Measurements from ENCODE around the gene PRKN. TPM values are rescaled to one million over a fixed set of nuclear protein-coding genes. Genes with fewer than 3 reads are reported as not detected.

Gene PRKN
- total RNA-seq, 1 donor from 2014 or later: 1.2 TPM

GRCh38 chr6:162230147-162230752 lies 497.3 kb downstream of the PRKN start:
- no peaks in the 10 kb centered on the region for H3K36me3 ChIP-seq (ENCODE audit: control insufficient read depth, insufficient read depth, low read length)
- no peak overlapping the region for H3K4me3 ChIP-seq (ENCODE audit: low read depth, low read length)
- no peaks in the 10 kb centered on the region for H3K27me3 ChIP-seq (ENCODE audit: control insufficient read depth, insufficient read depth, low read length)
- DNase-seq (ENCODE audit: low read depth): no peak
- TF ChIP-seq, protein P1, sequence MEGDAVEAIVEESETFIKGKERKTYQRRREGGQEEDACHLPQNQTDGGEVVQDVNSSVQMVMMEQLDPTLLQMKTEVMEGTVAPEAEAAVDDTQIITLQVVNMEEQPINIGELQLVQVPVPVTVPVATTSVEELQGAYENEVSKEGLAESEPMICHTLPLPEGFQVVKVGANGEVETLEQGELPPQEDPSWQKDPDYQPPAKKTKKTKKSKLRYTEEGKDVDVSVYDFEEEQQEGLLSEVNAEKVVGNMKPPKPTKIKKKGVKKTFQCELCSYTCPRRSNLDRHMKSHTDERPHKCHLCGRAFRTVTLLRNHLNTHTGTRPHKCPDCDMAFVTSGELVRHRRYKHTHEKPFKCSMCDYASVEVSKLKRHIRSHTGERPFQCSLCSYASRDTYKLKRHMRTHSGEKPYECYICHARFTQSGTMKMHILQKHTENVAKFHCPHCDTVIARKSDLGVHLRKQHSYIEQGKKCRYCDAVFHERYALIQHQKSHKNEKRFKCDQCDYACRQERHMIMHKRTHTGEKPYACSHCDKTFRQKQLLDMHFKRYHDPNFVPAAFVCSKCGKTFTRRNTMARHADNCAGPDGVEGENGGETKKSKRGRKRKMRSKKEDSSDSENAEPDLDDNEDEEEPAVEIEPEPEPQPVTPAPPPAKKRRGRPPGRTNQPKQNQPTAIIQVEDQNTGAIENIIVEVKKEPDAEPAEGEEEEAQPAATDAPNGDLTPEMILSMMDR (IDR thresholded peaks at IDR 0.05; ENCODE audit: insufficient read depth, low read length, poor library complexity, severe bottlenecking): no peak

DNA sequence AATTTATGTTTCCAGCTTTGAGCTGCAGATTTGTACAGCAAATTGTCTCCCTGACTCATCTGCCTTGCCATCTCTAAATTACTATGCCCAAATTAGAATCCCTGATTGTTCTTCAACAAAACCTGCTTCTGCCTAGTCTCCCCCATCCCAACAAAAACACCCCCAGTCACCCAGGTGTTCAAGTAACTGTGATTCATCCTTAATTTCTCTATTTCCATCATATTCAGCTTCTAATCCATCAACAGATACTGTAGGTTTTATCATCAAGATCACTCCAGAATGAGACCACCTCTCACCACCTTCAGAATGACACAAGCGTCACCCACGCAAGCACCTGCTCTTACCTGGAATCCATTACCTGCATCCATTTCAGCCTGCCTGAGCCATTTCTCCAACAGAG lies 498.5 kb downstream of the PRKN start:
- Histone ChIP-seq H3K27me3 (ENCODE audit: control insufficient read depth, insufficient read depth, low read length) (no peaks in the 10 kb centered on the region), H3K4me3 (ENCODE audit: low read depth, low read length) (no peak overlapping the region), H3K36me3 (ENCODE audit: control insufficient read depth, insufficient read depth, low read length) (no peaks in the 10 kb centered on the region)
- TF ChIP-seq, protein P1 (IDR thresholded peaks at IDR 0.05; ENCODE audit: insufficient read depth, low read length, poor library complexity, severe bottlenecking): no peak
- no peak for DNase-seq (ENCODE audit: low read depth)

- TF ChIP-seq, protein P1 (IDR thresholded peaks at IDR 0.05; ENCODE audit: insufficient read depth, low read length, poor library complexity, severe bottlenecking): no peak
- no peaks in the 10 kb centered on the region for H3K27me3 ChIP-seq (ENCODE audit: control insufficient read depth, insufficient read depth, low read length)
- DNase-seq (ENCODE audit: low read depth): no peak
- H3K36me3 ChIP-seq (ENCODE audit: control insufficient read depth, insufficient read depth, low read length): no peaks in the 10 kb centered on the region
- H3K4me3 ChIP-seq (ENCODE audit: low read depth, low read length): no peak overlapping the region
Measured at GRCh38 chr6:162226803-162227202, 500.8 kb downstream of the PRKN start.

GRCh38 chr6:162222521-162222920 lies 505.0 kb downstream of the PRKN start:
- TF ChIP-seq, protein P1 (IDR thresholded peaks at IDR 0.05; ENCODE audit: insufficient read depth, low read length, poor library complexity, severe bottlenecking): no peak
- Histone ChIP-seq H3K4me3 (ENCODE audit: low read depth, low read length) (no peak overlapping the region), H3K27me3 (ENCODE audit: control insufficient read depth, insufficient read depth, low read length) (no peaks in the 10 kb centered on the region), H3K36me3 (ENCODE audit: control insufficient read depth, insufficient read depth, low read length) (no peaks in the 10 kb centered on the region)
- no peak for DNase-seq (ENCODE audit: low read depth)

DNA sequence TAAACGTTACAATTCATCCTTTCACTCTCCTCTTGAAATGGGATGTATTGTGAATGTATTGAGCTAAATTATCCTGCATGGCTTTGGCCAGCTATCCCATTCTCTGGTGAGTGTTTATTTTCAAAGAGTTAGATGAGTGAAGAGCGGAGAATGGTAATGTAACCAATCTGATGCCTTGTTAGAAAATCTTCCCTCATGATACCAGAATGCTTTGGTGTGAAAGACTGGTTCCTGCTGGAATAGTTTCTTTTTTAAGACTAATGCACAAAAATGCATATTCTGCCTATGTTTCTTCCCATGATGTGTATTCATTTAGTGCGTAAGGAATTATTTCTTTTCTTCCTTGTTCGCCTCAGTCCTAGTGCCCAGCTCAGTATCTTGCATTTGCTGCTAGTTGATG lies 506.7 kb downstream of the PRKN start:
- DNase-seq (ENCODE audit: low read depth): no peak
- Histone ChIP-seq H3K27me3 (ENCODE audit: control insufficient read depth, insufficient read depth, low read length) (no peaks in the 10 kb centered on the region), H3K4me3 (ENCODE audit: low read depth, low read length) (no peak overlapping the region), H3K36me3 (ENCODE audit: control insufficient read depth, insufficient read depth, low read length) (no peaks in the 10 kb centered on the region)
- TF ChIP-seq, protein P1 (IDR thresholded peaks at IDR 0.05; ENCODE audit: insufficient read depth, low read length, poor library complexity, severe bottlenecking): no peak

DNA sequence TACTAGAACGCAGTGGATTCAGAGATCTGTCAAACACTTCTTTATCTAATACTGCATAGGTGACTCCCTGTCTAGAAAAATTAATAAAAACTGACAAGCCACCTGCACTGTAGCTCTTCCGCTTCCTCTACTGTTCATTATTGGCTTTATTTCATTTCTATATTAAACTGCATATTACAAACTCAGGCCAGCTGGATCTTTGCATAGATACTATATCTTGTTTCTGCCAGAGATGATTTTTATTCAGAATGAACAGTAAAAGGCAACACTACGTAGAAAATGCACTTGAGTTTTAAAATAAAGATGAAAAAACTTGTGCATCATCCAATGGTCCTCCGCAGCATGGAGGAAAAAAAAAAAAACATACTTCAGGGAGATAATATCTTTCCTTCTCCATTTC lies 508.3 kb downstream of the PRKN start:
- no peaks in the 10 kb centered on the region for H3K36me3 ChIP-seq (ENCODE audit: control insufficient read depth, insufficient read depth, low read length)
- no peak overlapping the region for H3K4me3 ChIP-seq (ENCODE audit: low read depth, low read length)
- no peaks in the 10 kb centered on the region for H3K27me3 ChIP-seq (ENCODE audit: control insufficient read depth, insufficient read depth, low read length)
- TF ChIP-seq, protein P1 (IDR thresholded peaks at IDR 0.05; ENCODE audit: insufficient read depth, low read length, poor library complexity, severe bottlenecking): no peak
- DNase-seq (ENCODE audit: low read depth): no peak

Measured in kidney epithelial cell (primary cell).